GM19467 (cell line): ENCODE data around the gene HMGCS2.

Source experiments
- ATAC-seq: cut with Tn5 transposase; IDR thresholded peaks from one replicate; pipeline ENCODE4 v1.9.1; 2021; ENCODE audit warnings: mild to moderate bottlenecking, moderate library complexity; ENCODE audit not compliant: unreplicated experiment

The HMGCS2 gene

GRCh38 chr1:119768778-119769177, at the start of gene HMGCS2:
TSS of gene HMGCS2 (minus strand) at chr1:119768905. CDS start at chr1:119768844, 61 bp downstream.
- no peak for ATAC-seq

GRCh38 chr1:119818181-119818580, 49.5 kb upstream of the HMGCS2 start:
- ATAC-seq: no peak

- ATAC-seq: no peak
Measured at GRCh38 chr1:119816407-119816806, 47.7 kb upstream of the HMGCS2 start.

GRCh38 chr1:119815928-119816327, 47.2 kb upstream of the HMGCS2 start:
- no peak for ATAC-seq

- ATAC-seq: no peak
Measured at GRCh38 chr1:119815361-119815760, 46.7 kb upstream of the HMGCS2 start.

GRCh38 chr1:119814288-119814687, 45.6 kb upstream of the HMGCS2 start:
- no peak for ATAC-seq

GRCh38 chr1:119811985-119812557, 43.4 kb upstream of the HMGCS2 start:
- no peak for ATAC-seq

GRCh38 chr1:119811387-119811786, 42.7 kb upstream of the HMGCS2 start, which contains the start of gene REG4:
TSS of gene REG4 (minus strand) at chr1:119811460. CDS start at chr1:119808769, 2,691 bp downstream.
- no peak for ATAC-seq

GRCh38 chr1:119808972-119809550, 40.4 kb upstream of the HMGCS2 start:
- peak; percentile 90 for ATAC-seq

GRCh38 chr1:119808491-119808890, 39.8 kb upstream of the HMGCS2 start:
- ATAC-seq: no peak

GRCh38 chr1:119806489-119806888, 37.8 kb upstream of the HMGCS2 start:
- ATAC-seq: no peak

- ATAC-seq: no peak
Measured at GRCh38 chr1:119805746-119806145, 37.0 kb upstream of the HMGCS2 start.

- ATAC-seq: no peak
Measured at GRCh38 chr1:119805247-119805646, 36.5 kb upstream of the HMGCS2 start.

- ATAC-seq: no peak
Measured at GRCh38 chr1:119799599-119800177, 31.0 kb upstream of the HMGCS2 start.

- no peak for ATAC-seq
Measured at GRCh38 chr1:119799003-119799402, 30.3 kb upstream of the HMGCS2 start.

- ATAC-seq: no peak
Measured at GRCh38 chr1:119797606-119798005, 28.9 kb upstream of the HMGCS2 start.

GRCh38 chr1:119797162-119797561, 28.5 kb upstream of the HMGCS2 start:
- no peak for ATAC-seq

- no peak for ATAC-seq
Measured at GRCh38 chr1:119795261-119796200, 26.8 kb upstream of the HMGCS2 start.

GRCh38 chr1:119794876-119795240, 26.2 kb upstream of the HMGCS2 start:
- no peak for ATAC-seq

- ATAC-seq: no peak
Measured at GRCh38 chr1:119794230-119794875, 25.6 kb upstream of the HMGCS2 start.

- ATAC-seq: no peak
Measured at GRCh38 chr1:119791377-119791776, 22.7 kb upstream of the HMGCS2 start.
